MCF 10A (cell line): Measurements from ENCODE around the gene MYOM1. TPM values are rescaled to one million over a fixed set of nuclear protein-coding genes. Genes with fewer than 3 reads are reported as not detected.
A peak's percentile ranks its signal among the peaks of the same experiment; 100 is the strongest.
"Not testable (repeated sequence)": the region's sequence is repeated elsewhere in the genome, so short reads cannot be mapped to it uniquely, and the experiment has no call there.

Source experiments
- BruUV-seq: library from RNA; stranded (reverse); fragments of 400-500 nt; replicated peaks from 2 replicates; lab custom pipeline; 2021; lab: Mats Ljungman, UMichigan
- CTCF ChIA-PET: fragments of 300-600 bp; sonication (Branson Sonifier 250); formaldehyde crosslinking; extraction: SDS; loops from one replicate; lab custom pipeline; 2021; ENCODE audit warnings: antibody characterized with exemption, inconsistent platforms; lab: Yijun Ruan, JAX
- POLR2A ChIA-PET: fragments of 300-600, 350-650 bp; sonication (Branson Sonifier 250); formaldehyde crosslinking; extraction: SDS; loops from one replicate; lab custom pipeline; 2020; ENCODE audit warnings: antibody characterized with exemption, inconsistent platforms; lab: Yijun Ruan, JAX
- DNase-seq: peaks from one replicate; pipeline ENCODE4 v3.0.0-alpha.2; 2018; ENCODE audit not compliant: unreplicated experiment
- H3K27ac Mint-ChIP-seq: one replicate; pipeline ENCODE4 v1.8.0; 2022; ENCODE audit warnings: mild to moderate bottlenecking, low read depth, mixed read lengths; ENCODE audit not compliant: unreplicated experiment
- H3K27me3 Mint-ChIP-seq: one replicate; pipeline ENCODE4 v1.8.0; 2022; ENCODE audit warnings: mixed read lengths; ENCODE audit not compliant: insufficient read depth, unreplicated experiment
- H3K36me3 Mint-ChIP-seq: one replicate; pipeline ENCODE4 v1.8.0; 2022; ENCODE audit warnings: mild to moderate bottlenecking, moderate library complexity, mixed read lengths; ENCODE audit not compliant: insufficient read depth, unreplicated experiment
- H3K4me1 Mint-ChIP-seq: one replicate; pipeline ENCODE4 v1.8.0; 2022; ENCODE audit warnings: mixed read lengths; ENCODE audit not compliant: insufficient read depth, unreplicated experiment
- H3K4me3 Mint-ChIP-seq: one replicate; pipeline ENCODE4 v1.8.0; 2022; ENCODE audit warnings: mild to moderate bottlenecking, moderate library complexity, mixed read lengths; ENCODE audit not compliant: unreplicated experiment
- H3K9me3 Mint-ChIP-seq: one replicate; pipeline ENCODE4 v1.8.0; 2022; ENCODE audit warnings: mixed read lengths; ENCODE audit not compliant: unreplicated experiment
- CTCF ChIP-seq: fragments of 200-600 bp; IDR thresholded peaks from one replicate; pipeline ENCODE4 v1.8.0; 2022; ENCODE audit warnings: antibody characterized with exemption, mild to moderate bottlenecking; ENCODE audit not compliant: unreplicated experiment
- intact Hi-C: fragments of 100-400 bp; cut with micrococcal nuclease; formaldehyde crosslinking; loops from 2 replicates; pipeline ENCODE4 v1.14.1; 2022
- total RNA-seq: library from RNA; stranded (reverse); gene quantifications from 2 replicates; pipeline ENCODE4 v1.2.3, GENCODE V29; 2022

MYOM1 gene
- total RNA-seq, 1 experiment from 2014 or later, result 0.21 TPM

- CTCF ChIA-PET, result interaction anchor here (0.6 to 1.1 kb wide), 3 partner anchors 15 to 661 kb away, joined by 3 to 4 read pairs (median 4); no protein-coding TSS in a partner anchor
- Mint-ChIP-seq H3K4me1 (peaks cover 19% of the 10 kb centered on the region), H3K27ac (no peak overlapping the region), H3K9me3 (no peaks in the 10 kb centered on the region), H3K27me3 (no peaks in the 10 kb centered on the region), H3K36me3 (no peaks in the 10 kb centered on the region), H3K4me3 (no peak overlapping the region)
- intact Hi-C loops, result no loop called here
- DNase-seq, result peak; percentile 22
- no TSS peak for BruUV-seq
- POLR2A ChIA-PET, result interaction anchor here (0.7 kb wide), 1 partner anchor 21 kb away, joined by 3 read pairs; no protein-coding TSS in a partner anchor
- TF ChIP-seq CTCF, result no peak
Measured at GRCh38 chr18:3209859-3210569, 9.8 kb downstream of the MYOM1 start.

- POLR2A ChIA-PET, result interaction anchor here (0.6 to 1.4 kb wide), 4 partner anchors 9 to 276 kb away, joined by 3 to 6 read pairs (median 3); partner anchors contain the start of gene MYL12A
- peaks cover 8% of the 10 kb centered on the region for H3K9me3 Mint-ChIP-seq
- BruUV-seq, result no TSS peak
- H3K36me3 Mint-ChIP-seq, result no peaks in the 10 kb centered on the region
- H3K27me3 Mint-ChIP-seq, result no peaks in the 10 kb centered on the region
- H3K27ac Mint-ChIP-seq, result peak overlapping the region; percentile 61
- no peak for TF ChIP-seq CTCF
- CTCF ChIA-PET, result interaction anchor here (0.6 to 1.0 kb wide), 2 partner anchors 56 to 145 kb away, joined by 3 read pairs; no protein-coding TSS in a partner anchor
- intact Hi-C loops, result no loop called here
- H3K4me3 Mint-ChIP-seq, result no peak overlapping the region
- H3K4me1 Mint-ChIP-seq, result peaks cover 19% of the 10 kb centered on the region
- peak; percentile 64 for DNase-seq
Measured at GRCh38 chr18:3207565-3207964, 12.2 kb downstream of the MYOM1 start.

GRCh38 chr18:3205239-3205638 lies 14.5 kb downstream of the MYOM1 start:
- CTCF ChIA-PET, result no interaction called here
- DNase-seq, result no peak
- intact Hi-C loops, result no loop called here
- H3K4me1 Mint-ChIP-seq, result peaks cover 16% of the 10 kb centered on the region
- H3K27me3 Mint-ChIP-seq, result no peaks in the 10 kb centered on the region
- no peak overlapping the region for H3K27ac Mint-ChIP-seq
- H3K36me3 Mint-ChIP-seq, result no peaks in the 10 kb centered on the region
- no peak for TF ChIP-seq CTCF
- no TSS peak for BruUV-seq
- H3K9me3 Mint-ChIP-seq, result peaks cover 8% of the 10 kb centered on the region
- H3K4me3 Mint-ChIP-seq, result no peak overlapping the region
- POLR2A ChIA-PET, result interaction anchor here (1.0 to 1.2 kb wide), 2 partner anchors 41 to 42 kb away, joined by 3 to 5 read pairs; partner anchors contain the start of gene MYL12A

- no peak for DNase-seq
- ChIA-PET POLR2A (no interaction called here), CTCF (interaction anchor here (1.1 to 1.2 kb wide), 2 partner anchors 49 to 459 kb away, joined by 3 to 4 read pairs; no protein-coding TSS in a partner anchor)
- no TSS peak for BruUV-seq
- no peaks in the 10 kb centered on the region for H3K36me3 Mint-ChIP-seq
- intact Hi-C loops, result no loop called here
- peaks cover 8% of the 10 kb centered on the region for H3K9me3 Mint-ChIP-seq
- TF ChIP-seq CTCF, result no peak
- H3K27ac Mint-ChIP-seq, result no peak overlapping the region
- H3K27me3 Mint-ChIP-seq, result no peaks in the 10 kb centered on the region
- no peaks in the 10 kb centered on the region for H3K4me1 Mint-ChIP-seq
- no peak overlapping the region for H3K4me3 Mint-ChIP-seq
Measured at GRCh38 chr18:3199942-3200645, 19.7 kb downstream of the MYOM1 start.

- POLR2A ChIA-PET, result interaction anchor here (1.3 kb wide), 1 partner anchor 9 kb away, joined by 3 read pairs; no protein-coding TSS in a partner anchor
- H3K4me3 Mint-ChIP-seq, H3K4me1 Mint-ChIP-seq, intact Hi-C loops, BruUV-seq, H3K9me3 Mint-ChIP-seq, DNase-seq, CTCF ChIA-PET, H3K27ac Mint-ChIP-seq, H3K27me3 Mint-ChIP-seq, H3K36me3 Mint-ChIP-seq: not testable (repeated sequence)
Measured at GRCh38 chr18:3198260-3198860, 21.4 kb downstream of the MYOM1 start.
